ENCODE measurements around the gene HS6ST1. TPM values are rescaled to one million over a fixed set of nuclear protein-coding genes. Genes with fewer than 3 reads are reported as not detected.

The HS6ST1 gene
- total RNA-seq, 1 experiment from 2014 or later, result 21.5 TPM

DNA sequence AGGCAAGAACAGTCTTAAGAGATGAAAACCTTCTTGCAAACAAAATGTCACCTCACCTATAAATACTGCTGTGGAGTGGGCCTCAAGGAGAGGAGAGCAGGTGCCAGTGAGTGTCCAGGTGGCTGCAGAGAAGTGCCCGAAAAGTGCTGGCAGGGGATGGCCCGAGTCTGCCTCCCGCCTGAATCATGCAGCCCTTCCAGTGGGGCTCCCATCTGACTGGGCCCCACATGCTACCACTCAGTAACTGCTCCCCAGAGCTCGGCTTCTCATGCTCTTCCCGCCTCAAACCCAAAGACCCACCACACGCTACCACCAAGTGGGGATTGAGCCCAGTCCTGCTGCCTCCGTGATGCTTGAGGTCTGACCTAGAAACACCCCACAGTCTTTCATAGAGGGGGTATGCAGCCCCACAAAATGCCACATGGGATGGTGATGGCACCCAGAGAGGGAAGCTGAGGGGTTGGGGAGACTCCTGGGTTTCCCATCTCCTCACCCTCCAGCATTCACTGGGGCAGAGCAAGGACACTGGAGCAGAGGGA is 7.4 kb downstream of the HS6ST1 start:
- Histone ChIP-seq H3K27ac (ENCODE audit: low read length) (no peak overlapping the region), H4K20me1 (ENCODE audit: low read length) (peaks cover 15% of the 10 kb centered on the region), H3K27me3 (ENCODE audit: low read length) (no peaks in the 10 kb centered on the region), H2AFZ (ENCODE audit: low read length) (no peak overlapping the region), H3K9ac (ENCODE audit: low read length) (no peak overlapping the region), H3K9me3 (ENCODE audit: low read length) (no peaks in the 10 kb centered on the region), H3K4me1 (ENCODE audit: insufficient read depth, low read length) (peaks cover 8% of the 10 kb centered on the region), H3K79me2 (ENCODE audit: low read length) (peaks cover 65% of the 10 kb centered on the region), H3K4me3 (ENCODE audit: low read length) (no peak overlapping the region), H3K4me2 (ENCODE audit: low read length) (no peak overlapping the region), H3F3A (ENCODE audit: low read length, unreplicated experiment) (no peaks in the 10 kb centered on the region), H3K36me3 (ENCODE audit: low read depth, low read length) (no peaks in the 10 kb centered on the region), H3K9me2 (replicated peaks; ENCODE audit: low read length) (no peaks in the 10 kb centered on the region)
- no peak for ATAC-seq
- intact Hi-C loops (cut with micrococcal nuclease), result no loop called here
- TF ChIP-seq EZH2phosphoT487 (IDR thresholded peaks at IDR 0.05; ENCODE audit: borderline replicate concordance, low read length) (no peak), EZH2 (IDR thresholded peaks at IDR 0.05; ENCODE audit: low read length, unreplicated experiment) (no peak)
- TF ChIP-seq, protein P1, sequence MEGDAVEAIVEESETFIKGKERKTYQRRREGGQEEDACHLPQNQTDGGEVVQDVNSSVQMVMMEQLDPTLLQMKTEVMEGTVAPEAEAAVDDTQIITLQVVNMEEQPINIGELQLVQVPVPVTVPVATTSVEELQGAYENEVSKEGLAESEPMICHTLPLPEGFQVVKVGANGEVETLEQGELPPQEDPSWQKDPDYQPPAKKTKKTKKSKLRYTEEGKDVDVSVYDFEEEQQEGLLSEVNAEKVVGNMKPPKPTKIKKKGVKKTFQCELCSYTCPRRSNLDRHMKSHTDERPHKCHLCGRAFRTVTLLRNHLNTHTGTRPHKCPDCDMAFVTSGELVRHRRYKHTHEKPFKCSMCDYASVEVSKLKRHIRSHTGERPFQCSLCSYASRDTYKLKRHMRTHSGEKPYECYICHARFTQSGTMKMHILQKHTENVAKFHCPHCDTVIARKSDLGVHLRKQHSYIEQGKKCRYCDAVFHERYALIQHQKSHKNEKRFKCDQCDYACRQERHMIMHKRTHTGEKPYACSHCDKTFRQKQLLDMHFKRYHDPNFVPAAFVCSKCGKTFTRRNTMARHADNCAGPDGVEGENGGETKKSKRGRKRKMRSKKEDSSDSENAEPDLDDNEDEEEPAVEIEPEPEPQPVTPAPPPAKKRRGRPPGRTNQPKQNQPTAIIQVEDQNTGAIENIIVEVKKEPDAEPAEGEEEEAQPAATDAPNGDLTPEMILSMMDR (conservative IDR thresholded peaks at IDR 0.05; ENCODE audit: low read depth, low read length), result no peak
- no TSS peak for BruUV-seq (replicated peaks)
- ChIA-PET POLR2A (ENCODE audit: unreplicated experiment) (no interaction called here), CTCF (no interaction called here)
- no peak for DNase-seq

DNA sequence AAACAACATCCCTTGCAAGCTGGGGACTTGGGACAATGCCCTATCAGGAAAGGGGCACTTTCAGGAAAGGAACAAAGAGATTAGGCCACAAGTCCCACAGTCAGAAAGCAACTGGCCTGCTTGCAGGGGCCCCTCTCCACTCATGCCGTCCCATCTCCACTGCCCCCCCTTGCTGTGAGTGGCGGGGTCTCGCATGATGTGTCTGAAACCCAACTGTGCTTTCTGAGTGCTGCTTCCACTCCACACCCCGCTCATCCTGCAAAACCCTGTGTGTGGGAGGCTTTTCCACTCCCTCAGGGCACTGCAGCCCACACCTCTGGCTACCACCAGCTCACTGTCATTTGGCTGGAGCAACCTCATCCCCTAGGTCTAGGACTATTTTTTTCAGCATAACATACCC is 7.9 kb downstream of the HS6ST1 start:
- H3K4me1 ChIP-seq (ENCODE audit: insufficient read depth, low read length), result peaks cover 12% of the 10 kb centered on the region
- ChIA-PET POLR2A (ENCODE audit: unreplicated experiment) (no interaction called here), CTCF (no interaction called here)
- intact Hi-C loops (cut with micrococcal nuclease), result no loop called here
- no peak for ATAC-seq
- H3F3A ChIP-seq (ENCODE audit: low read length, unreplicated experiment), result no peaks in the 10 kb centered on the region
- H3K79me2 ChIP-seq (ENCODE audit: low read length), result peaks cover 63% of the 10 kb centered on the region
- no TSS peak for BruUV-seq (replicated peaks)
- no peak overlapping the region for H3K4me2 ChIP-seq (ENCODE audit: low read length)
- H3K4me3 ChIP-seq (ENCODE audit: low read length), result no peak overlapping the region
- peaks cover 12% of the 10 kb centered on the region; the same call in 1 of the 2 replicates for H4K20me1 ChIP-seq (ENCODE audit: low read length)
- H2AFZ ChIP-seq (ENCODE audit: low read length), result no peak overlapping the region
- H3K9me2 ChIP-seq (replicated peaks; ENCODE audit: low read length), result no peaks in the 10 kb centered on the region
- H3K9me3 ChIP-seq (ENCODE audit: low read length), result no peaks in the 10 kb centered on the region
- DNase-seq, result no peak
- no peaks in the 10 kb centered on the region for H3K27me3 ChIP-seq (ENCODE audit: low read length)
- no peaks in the 10 kb centered on the region for H3K36me3 ChIP-seq (ENCODE audit: low read depth, low read length)
- H3K27ac ChIP-seq (ENCODE audit: low read length), result no peak overlapping the region
- no peak overlapping the region for H3K9ac ChIP-seq (ENCODE audit: low read length)
- TF ChIP-seq, protein P1 (conservative IDR thresholded peaks at IDR 0.05; ENCODE audit: low read depth, low read length), result no peak
- TF ChIP-seq EZH2phosphoT487 (IDR thresholded peaks at IDR 0.05; ENCODE audit: borderline replicate concordance, low read length), result no peak
- no peak for TF ChIP-seq EZH2 (IDR thresholded peaks at IDR 0.05; ENCODE audit: low read length, unreplicated experiment)

DNA sequence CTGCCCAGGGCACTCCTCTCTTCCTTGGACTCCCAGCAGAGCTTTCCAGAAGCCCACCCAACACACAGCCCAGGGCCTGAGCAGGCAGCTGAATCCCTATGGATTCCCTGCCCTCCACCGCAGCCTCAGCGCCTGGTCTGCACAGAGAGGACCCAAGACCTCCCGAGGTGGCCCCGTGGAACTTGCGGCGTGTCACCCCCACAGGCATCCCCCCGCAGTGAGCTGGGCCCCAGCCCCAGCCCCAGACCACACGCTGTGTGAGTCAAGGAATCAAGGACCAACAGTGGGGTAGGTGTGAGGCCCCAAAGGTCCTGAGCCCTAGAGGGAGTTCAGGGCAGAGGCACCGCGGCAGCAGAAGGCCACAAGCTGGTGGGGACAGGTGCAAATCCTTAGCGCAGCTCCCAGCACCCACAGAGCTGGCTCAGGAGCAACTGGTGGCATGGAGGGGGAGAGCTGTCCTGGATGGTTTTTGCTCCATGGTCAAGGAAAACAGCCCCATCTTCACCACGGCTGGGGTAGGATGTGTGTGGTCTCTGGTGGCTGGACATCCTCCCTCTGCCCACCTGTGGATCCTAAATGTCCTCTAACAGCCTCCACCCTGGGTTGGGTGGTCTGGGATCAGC is 8.5 kb downstream of the HS6ST1 start:
- CTCF ChIA-PET, result no interaction called here

More for the DNA sequence above, 8.5 kb downstream of the HS6ST1 start:
- no peaks in the 10 kb centered on the region for H3F3A ChIP-seq (ENCODE audit: low read length, unreplicated experiment)
- H3K36me3 ChIP-seq (ENCODE audit: low read depth, low read length), result no peaks in the 10 kb centered on the region
- H3K4me1 ChIP-seq (ENCODE audit: insufficient read depth, low read length), result peaks cover 18% of the 10 kb centered on the region
- H3K9ac ChIP-seq (ENCODE audit: low read length), result no peak overlapping the region
- TF ChIP-seq EZH2phosphoT487 (IDR thresholded peaks at IDR 0.05; ENCODE audit: borderline replicate concordance, low read length) (no peak), EZH2 (IDR thresholded peaks at IDR 0.05; ENCODE audit: low read length, unreplicated experiment) (no peak)
- TF ChIP-seq, protein P1 (conservative IDR thresholded peaks at IDR 0.05; ENCODE audit: low read depth, low read length), result no peak
- H2AFZ ChIP-seq (ENCODE audit: low read length), result no peak overlapping the region
- POLR2A ChIA-PET (ENCODE audit: unreplicated experiment), result no interaction called here
- no peak for DNase-seq
- no peak overlapping the region for H3K27ac ChIP-seq (ENCODE audit: low read length)
- intact Hi-C loops (cut with micrococcal nuclease), result no loop called here
- H3K4me2 ChIP-seq (ENCODE audit: low read length), result no peak overlapping the region
- no peak for ATAC-seq
- no peaks in the 10 kb centered on the region for H3K27me3 ChIP-seq (ENCODE audit: low read length)
- H3K4me3 ChIP-seq (ENCODE audit: low read length), result no peak overlapping the region
- no peaks in the 10 kb centered on the region for H3K9me3 ChIP-seq (ENCODE audit: low read length)
- H4K20me1 ChIP-seq (ENCODE audit: low read length), result peaks cover 6% of the 10 kb centered on the region; the same call in 1 of the 2 replicates
- peaks cover 62% of the 10 kb centered on the region for H3K79me2 ChIP-seq (ENCODE audit: low read length)
- no TSS peak for BruUV-seq (replicated peaks)
- no peaks in the 10 kb centered on the region for H3K9me2 ChIP-seq (replicated peaks; ENCODE audit: low read length)

Data from PC-3 (cell line).